ENCODE measurements around the gene HLA-DMB. TPM values are rescaled to one million over a fixed set of nuclear protein-coding genes. Genes with fewer than 3 reads are reported as not detected.

Gene HLA-DMB
- 100 to 1,000 TPM in 1 of 4 donors, 10 to 100 TPM in 3; 59.4 to 199 (median 91.6) TPM for total RNA-seq

DNA sequence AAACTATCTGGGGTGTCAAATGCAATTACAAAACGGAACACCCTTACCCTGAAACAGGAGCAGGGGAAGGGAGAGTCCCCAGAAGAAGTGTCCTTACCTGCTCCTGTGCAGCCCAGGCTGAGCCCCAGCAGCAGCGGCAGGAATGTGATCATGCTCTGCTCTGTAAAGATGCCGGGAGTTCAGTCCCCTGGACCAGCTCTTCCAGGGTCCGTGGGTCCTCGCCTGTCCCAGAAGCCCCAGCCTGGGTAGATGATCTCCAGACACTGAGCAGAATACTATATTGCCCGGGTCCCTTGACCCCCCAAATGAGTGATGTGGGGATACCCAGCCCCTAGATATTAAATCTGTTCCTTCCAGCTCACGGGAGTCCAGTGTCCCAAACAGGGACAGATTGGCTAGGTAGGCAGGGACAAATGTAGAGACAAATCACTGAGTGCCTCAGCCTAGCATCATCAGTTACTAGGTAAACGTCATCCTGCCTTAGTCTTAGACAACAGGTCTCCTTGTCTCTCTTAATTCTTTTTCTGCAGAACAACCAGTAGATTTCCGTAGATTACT, at the start of gene HLA-DMB:
HLA-DMB (minus strand) TSS at position 373 of the 558 bp plus-strand sequence; CDS start at position 152, 221 bp downstream.
- peak; percentile 32 to 41 for TF ChIP-seq POLR2A (IDR thresholded peaks at IDR 0.05)
- TF ChIP-seq, protein P1, sequence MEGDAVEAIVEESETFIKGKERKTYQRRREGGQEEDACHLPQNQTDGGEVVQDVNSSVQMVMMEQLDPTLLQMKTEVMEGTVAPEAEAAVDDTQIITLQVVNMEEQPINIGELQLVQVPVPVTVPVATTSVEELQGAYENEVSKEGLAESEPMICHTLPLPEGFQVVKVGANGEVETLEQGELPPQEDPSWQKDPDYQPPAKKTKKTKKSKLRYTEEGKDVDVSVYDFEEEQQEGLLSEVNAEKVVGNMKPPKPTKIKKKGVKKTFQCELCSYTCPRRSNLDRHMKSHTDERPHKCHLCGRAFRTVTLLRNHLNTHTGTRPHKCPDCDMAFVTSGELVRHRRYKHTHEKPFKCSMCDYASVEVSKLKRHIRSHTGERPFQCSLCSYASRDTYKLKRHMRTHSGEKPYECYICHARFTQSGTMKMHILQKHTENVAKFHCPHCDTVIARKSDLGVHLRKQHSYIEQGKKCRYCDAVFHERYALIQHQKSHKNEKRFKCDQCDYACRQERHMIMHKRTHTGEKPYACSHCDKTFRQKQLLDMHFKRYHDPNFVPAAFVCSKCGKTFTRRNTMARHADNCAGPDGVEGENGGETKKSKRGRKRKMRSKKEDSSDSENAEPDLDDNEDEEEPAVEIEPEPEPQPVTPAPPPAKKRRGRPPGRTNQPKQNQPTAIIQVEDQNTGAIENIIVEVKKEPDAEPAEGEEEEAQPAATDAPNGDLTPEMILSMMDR (IDR thresholded peaks at IDR 0.05), result peak in 2 of 6 experiments; percentile 10 to 22
- H3K36me3 ChIP-seq, result no peaks in the 10 kb centered on the region
- no peaks in the 10 kb centered on the region for H3K27me3 ChIP-seq
- peak; percentile 69 to 83 (median 73) for DNase-seq
- H3K27ac ChIP-seq, result peak within 1 kb of the TSS; percentile 69 to 89 (median 84)
- peak within 1 kb of the TSS; percentile 50 to 59 (median 52) for H3K4me3 ChIP-seq
- H3K9me3 ChIP-seq, result no peaks in the 10 kb centered on the region
- H3K4me1 ChIP-seq, result peaks cover 0 to 33% (median 9%) of the 10 kb centered on the region in 4 donors

DNA sequence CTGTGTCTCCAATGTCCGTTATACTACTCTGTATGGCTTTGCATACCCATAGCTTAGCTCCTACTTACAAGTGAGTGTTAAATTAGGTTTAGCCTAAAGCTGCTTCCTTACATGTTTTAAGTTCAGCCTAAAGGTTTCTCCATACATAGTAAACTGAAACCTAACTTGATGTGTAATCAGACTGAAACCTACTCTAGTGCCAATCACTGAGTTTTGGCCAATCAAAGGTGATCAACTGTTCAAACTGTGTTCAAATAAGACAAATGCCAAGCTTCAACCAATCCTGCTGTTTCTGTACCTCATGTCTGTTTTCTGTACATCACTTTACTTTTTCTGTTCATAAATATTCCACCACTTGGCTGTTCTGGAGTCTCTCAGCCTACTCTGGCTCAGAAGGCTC, 48.5 kb upstream of the HLA-DMB start:
- Histone ChIP-seq H3K27ac (no peak overlapping the region), H3K27me3 (no peaks in the 10 kb centered on the region), H3K4me1 (peaks cover 0 to 5% (median 0%) of the 10 kb centered on the region in 4 donors), H3K4me3 (no peak overlapping the region), H3K9me3 (no peaks in the 10 kb centered on the region), H3K36me3 (no peaks in the 10 kb centered on the region)
- no peak for DNase-seq
- TF ChIP-seq, protein P1 (IDR thresholded peaks at IDR 0.05), result no peak
- no peak for TF ChIP-seq POLR2A (IDR thresholded peaks at IDR 0.05)

DNA sequence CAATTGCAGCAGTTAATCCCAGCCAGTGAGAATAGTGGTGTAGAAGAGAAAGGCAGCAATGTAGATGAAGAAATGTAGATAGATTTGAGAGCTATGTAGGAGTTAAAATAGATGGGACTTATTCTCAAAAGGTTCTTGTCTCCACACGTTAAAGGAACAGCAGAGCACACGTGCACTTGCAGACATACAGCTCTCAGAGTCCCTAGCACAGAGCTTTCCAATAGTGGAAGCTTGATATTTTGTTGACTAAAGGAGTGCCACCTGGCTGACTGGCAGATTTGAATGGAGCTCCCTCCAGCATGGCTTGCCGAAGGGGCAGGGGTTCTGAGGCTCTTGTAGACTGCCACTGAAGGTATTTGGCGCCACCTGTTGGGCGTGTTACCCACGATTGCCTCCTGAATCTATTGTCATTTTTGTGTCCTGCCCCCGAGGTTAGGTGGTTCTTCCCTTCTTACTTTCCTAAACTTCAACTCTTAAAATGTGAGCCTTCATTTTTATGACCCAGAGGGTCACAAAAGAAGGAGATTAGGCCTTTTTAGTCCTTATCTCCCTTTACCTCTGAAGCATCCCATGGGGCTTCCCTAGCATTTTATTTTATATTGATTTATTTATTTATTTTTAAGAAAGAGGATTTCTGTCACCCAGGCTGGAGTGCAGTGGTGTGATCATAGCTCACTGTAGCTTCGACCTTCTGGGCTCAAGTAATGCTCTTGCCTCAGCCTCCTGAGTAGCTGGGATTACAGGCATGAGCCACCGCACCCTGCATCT, 44.0 kb upstream of the HLA-DMB start:
- no peaks in the 10 kb centered on the region for H3K9me3 ChIP-seq
- no peaks in the 10 kb centered on the region for H3K27me3 ChIP-seq
- H3K36me3 ChIP-seq, result peaks cover 0 to 22% (median 3%) of the 10 kb centered on the region in 3 donors
- no peak overlapping the region for H3K4me3 ChIP-seq
- no peak for TF ChIP-seq POLR2A (IDR thresholded peaks at IDR 0.05)
- TF ChIP-seq, protein P1 (IDR thresholded peaks at IDR 0.05), result peak; percentile 74 to 93 (median 89)
- peak; percentile 90 to 98 (median 98) for DNase-seq
- peak overlapping the region in 2 of 4 donors; percentile 3 to 26 for H3K27ac ChIP-seq
- H3K4me1 ChIP-seq, result peaks cover 0 to 42% (median 2%) of the 10 kb centered on the region in 4 donors

DNA sequence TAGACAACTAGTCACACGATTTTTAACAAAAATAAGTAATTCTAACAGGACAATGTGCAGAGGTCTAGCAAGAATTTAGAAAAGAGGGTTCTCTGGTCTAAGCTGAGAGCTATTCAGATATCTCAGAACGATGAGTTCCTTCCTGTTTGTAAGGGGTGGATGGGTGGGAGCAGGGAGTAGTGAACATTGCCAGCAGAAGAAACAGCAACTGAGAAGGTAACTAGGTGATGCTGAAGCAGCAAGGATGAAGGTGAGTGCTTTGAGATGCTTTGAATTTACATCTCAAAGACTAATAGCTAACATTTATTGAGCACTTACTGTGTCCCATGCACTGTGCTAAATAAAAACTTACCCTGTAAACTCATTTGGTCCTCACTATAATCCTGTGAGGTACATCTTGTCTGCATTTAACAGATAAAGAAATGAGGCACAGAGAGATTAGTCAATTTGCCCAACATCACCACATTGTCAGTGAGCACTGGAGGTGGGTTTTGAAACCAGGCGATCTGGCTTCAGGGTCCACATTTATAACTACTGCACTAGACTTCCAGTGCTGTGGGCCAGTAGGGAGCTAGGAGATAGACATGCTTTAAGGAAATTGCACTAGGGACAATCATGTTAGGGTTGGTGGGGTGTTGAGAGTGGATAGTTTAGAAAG, 43.3 kb upstream of the HLA-DMB start:
- H3K4me1 ChIP-seq, result peaks cover 0 to 48% (median 2%) of the 10 kb centered on the region in 4 donors
- peaks cover 0 to 29% (median 3%) of the 10 kb centered on the region in 3 donors for H3K36me3 ChIP-seq
- H3K9me3 ChIP-seq, result no peaks in the 10 kb centered on the region
- H3K27ac ChIP-seq, result peak overlapping the region in 2 of 4 donors; percentile 3 to 26
- DNase-seq, result no peak
- H3K4me3 ChIP-seq, result no peak overlapping the region
- H3K27me3 ChIP-seq, result no peaks in the 10 kb centered on the region
- TF ChIP-seq POLR2A (IDR thresholded peaks at IDR 0.05), result no peak
- TF ChIP-seq, protein P1 (IDR thresholded peaks at IDR 0.05), result no peak

DNA sequence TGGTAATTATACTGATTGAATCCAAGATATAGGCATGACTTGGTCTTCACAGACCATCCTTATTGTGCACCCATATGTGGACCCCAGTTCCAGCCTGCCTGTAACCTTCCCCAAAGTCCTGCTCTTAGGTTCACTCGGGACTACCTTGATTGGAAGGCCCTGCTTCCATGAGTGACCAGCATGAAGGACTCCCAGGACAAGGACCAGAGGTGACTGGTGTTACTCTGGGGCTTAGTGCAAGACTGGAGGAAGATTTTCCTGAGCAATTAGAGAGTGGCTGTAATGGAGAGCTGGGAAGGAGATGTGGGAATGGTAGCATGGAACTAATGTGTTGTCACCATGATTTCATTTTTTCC, 42.6 kb upstream of the HLA-DMB start:
- H3K27ac ChIP-seq, result no peak overlapping the region
- no peak overlapping the region for H3K4me3 ChIP-seq
- no peaks in the 10 kb centered on the region for H3K9me3 ChIP-seq
- H3K4me1 ChIP-seq, result peaks cover 0 to 50% (median 2%) of the 10 kb centered on the region in 4 donors
- no peak for TF ChIP-seq POLR2A (IDR thresholded peaks at IDR 0.05)
- TF ChIP-seq, protein P1 (IDR thresholded peaks at IDR 0.05), result no peak
- H3K27me3 ChIP-seq, result no peaks in the 10 kb centered on the region
- peaks cover 0 to 35% (median 3%) of the 10 kb centered on the region in 3 donors for H3K36me3 ChIP-seq
- DNase-seq, result no peak

Measured in Peyer's patch (tissue), 4 donors.